ENCODE measurements around the gene CD247. TPM values are rescaled to one million over a fixed set of nuclear protein-coding genes. Genes with fewer than 3 reads are reported as not detected.

CD247 gene
- total RNA-seq, 1 donor: 0.81 TPM

DNA sequence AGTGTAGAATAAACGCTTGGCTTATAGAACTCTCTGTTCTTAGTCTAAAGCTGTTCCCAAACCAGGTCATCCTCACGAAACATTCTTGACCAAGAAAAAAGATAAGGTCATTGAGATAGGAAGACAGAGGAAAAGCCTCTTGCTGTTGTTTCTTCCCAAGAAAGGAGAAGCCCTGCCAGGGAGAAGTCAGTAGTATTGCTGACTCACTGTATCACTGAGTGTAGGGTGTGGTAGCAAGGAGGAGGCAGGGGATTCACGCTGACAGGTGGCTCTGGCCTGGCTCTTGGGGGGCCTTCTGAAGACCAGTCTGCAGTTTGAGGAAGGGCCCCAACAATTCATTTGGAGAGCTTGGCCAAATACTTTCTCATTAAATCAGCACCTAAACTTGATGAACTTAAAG, 97.8 kb downstream of the CD247 start:
- no peak for DNase-seq (ENCODE audit: low read depth in 2 of 3, low spot score in 2 of 3)

DNA sequence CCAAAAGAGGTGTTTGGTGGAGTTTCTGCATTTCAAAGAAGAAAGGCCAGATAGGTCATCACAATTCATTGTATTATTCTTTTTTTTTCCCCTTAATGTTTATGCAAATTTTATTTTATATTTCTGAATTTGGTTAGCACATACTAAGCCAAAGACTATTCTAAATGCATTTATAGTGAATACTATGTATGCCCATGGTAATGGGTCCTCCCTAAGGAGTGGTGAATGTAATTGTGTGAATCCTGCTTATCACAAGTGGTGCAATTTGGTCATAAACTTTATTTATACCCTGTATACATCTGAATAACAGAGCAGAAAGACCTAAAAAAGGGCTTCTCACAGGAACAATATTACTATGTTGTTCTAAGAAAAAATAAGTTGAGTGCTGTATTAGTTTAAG, 99.1 kb downstream of the CD247 start:
- DNase-seq (ENCODE audit: low read depth in 2 of 3, low spot score in 2 of 3): no peak

DNA sequence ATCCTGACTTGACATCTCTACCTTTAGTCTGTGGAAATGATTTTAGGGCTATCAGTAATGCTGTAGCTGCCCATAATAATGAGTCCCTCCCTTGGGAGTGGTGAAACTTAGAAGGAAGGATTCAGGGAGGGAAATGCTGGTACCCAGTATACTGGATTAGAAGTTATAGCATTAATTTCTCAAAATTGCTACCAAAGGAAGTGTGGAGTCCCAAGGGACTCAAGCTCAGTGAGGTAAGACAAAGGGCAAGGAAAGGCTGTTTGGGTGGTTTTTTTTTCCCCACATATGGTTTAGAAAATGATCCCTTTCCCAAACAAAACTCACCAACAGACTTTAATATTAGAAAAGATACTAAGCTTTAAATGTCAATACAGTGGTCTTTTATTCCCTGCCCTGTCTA, 99.9 kb downstream of the CD247 start:
- no peak for DNase-seq (ENCODE audit: low read depth in 2 of 3, low spot score in 2 of 3)

DNA sequence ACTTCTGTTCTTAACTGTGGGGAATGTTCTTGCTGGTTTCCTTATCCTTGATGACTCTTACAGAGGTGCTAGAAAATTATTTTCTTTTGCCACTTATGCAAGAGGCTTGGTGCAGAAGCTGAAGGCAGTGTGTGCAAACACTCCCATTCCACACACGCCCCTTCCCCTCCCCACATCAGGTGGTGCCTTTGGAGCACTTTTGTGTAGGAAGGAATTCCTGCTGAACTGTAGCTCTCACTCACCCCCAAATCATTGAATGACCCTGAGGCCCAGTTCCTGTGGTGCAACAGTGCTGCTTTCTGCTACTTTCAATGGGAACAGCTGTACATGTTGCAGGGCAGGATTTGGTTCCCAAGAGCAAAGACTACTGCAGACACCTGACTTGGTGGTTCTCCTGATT, 101.8 kb downstream of the CD247 start:
- DNase-seq (ENCODE audit: low read depth in 2 of 3, low spot score in 2 of 3): no peak

DNA sequence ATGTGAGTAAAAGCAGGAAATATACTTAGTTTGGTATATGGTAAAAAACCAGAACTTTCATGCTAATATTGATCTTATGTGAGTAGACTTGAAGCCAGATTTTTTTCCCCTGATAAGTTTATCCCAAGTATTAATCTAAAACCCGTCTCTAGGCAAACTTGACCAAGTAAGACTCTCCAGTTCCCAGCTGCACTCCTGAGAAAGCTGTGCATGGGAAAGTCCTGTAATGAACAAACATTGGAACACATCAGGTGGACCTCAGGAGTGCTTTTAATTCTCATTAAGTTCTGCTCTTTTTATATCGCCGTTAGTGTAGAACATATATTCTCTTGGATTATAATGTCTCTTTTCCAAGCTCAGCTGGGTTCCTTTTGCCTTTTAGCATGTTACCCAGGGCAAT, 105.0 kb downstream of the CD247 start:
- DNase-seq (ENCODE audit: low read depth in 2 of 3, low spot score in 2 of 3): no peak

DNA sequence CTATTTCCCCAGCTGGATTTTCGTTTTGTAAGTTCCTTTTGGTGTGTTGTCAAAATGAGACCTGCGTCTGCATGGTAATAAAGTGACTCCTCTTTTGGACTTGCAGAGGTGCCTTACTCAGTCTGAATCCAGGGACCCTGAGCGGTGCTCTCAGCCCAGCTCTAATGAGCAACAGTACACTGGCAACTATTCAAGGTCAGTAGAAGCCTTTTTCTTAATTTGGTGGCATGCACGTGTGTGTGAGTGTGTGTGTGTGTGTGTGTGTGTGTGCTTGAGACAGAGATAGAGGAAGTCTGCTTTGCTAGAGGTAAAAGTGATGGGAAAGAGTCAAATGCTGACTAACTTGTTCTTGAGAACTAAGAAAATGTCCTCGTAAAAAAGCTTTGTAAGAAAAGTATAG, 105.4 kb downstream of the CD247 start:
- peak in 1 of 3 donors; percentile 22 for DNase-seq (ENCODE audit: low read depth in 2 of 3, low spot score in 2 of 3)

DNA sequence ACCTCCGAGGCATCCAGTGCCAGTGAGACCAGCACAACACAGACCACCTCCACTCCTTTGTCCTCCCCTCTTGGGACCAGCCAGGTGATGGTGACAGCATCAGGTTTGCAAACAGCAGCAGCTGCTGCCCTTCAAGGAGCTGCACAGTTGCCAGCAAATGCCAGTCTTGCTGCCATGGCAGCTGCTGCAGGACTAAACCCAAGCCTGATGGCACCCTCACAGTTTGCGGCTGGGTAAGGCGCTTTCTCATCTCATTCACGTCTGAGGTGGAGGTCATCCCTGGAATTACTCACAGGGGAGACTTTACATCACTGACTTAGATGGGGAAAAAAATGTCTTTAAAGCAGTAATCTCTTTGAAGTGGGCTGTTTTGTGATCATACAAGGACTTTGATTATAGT, 106.3 kb downstream of the CD247 start:
- no peak for DNase-seq (ENCODE audit: low read depth in 2 of 3, low spot score in 2 of 3)

DNA sequence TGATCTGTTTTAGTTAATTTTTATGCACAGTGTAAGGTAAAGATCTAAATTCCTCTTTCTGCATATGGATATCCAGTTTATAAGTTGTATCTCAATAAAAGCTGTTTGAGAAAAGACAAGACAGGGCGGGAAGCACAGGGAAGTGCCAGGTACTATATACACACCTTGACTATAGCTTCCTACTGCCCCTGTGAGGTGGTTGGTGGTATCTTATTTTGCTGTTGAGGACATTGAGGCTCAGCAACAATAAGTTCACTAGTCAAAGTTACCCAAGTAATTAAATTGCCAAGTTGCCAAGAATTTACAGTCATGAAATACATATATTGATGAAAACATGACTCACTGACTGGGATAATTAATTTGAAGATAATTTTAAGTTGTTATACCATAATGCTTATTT, 109.1 kb downstream of the CD247 start:
- no peak for DNase-seq (ENCODE audit: low read depth in 2 of 3, low spot score in 2 of 3)

DNA sequence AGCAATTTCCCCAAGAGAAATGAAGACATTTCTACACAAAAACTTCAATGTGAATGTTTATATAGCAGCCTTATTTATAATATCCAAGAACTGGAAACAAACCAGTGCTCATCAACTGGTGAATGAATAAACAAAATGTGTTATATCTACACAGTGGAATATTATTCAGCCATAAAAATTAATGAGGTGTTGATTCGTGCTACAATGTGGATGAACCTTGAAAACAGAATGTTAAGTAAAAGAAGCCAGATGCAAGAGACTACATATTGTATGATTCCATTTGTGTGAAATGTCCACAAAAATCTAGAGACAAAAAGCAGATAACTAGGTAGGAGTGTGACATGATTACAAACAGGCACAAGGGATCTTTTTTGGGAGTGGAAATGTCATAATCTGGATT, 110.0 kb downstream of the CD247 start:
- no peak for DNase-seq (ENCODE audit: low read depth in 2 of 3, low spot score in 2 of 3)

DNA sequence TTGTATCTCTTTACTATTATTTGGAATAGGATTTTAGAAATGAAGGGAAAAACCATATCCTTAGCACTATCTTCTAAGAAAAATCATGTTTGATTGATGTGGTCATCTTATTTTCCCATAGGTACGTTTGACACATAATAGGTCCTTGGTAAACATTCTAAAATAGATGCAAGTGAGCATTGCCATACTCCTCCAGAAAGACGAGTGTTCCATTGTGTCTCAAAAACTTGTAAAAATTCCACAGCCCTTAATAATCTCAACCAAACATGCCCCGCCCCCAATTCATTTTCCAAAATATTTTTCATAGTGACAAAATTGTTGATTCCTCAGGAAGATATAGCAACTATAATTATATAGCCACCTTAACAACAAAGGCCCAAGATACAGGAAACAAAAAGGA, 113.4 kb downstream of the CD247 start:
- DNase-seq (ENCODE audit: low read depth in 2 of 3, low spot score in 2 of 3): no peak

DNA sequence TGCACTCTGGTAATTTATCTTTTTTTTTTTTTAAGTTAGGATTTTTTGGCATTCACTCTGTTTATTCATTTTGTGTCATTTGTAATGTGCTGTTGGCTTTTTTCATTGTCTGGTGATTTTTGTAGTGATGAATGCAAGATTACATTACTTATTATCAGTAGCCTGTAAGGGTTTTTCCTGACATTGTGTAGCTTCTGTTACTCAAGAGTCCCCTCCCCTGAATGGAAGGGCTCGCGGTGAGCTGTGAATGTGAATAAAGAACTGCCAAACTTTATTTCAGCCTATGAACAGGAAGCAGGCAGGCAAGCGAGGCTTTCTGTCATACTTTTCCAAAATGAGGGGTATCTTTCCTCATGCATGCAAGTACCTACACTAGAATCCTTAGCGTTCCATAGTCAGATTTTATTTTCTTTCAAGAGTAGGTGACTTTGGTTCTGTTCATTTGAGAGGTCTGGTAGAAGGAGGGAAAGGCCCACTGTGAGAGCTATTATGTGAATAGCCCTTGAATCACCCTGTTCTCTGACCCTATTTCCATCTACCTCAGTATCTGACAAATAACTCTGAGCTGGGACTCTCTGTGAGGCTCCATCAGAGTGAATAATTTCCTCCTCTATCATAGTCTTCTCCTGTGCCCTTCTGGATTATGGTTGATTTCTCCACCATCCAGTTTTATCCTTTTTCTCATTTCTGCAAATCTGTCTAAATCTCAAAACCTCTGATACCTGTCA, 114.0 kb downstream of the CD247 start:
- no peak for DNase-seq (ENCODE audit: low read depth in 2 of 3, low spot score in 2 of 3)

DNA sequence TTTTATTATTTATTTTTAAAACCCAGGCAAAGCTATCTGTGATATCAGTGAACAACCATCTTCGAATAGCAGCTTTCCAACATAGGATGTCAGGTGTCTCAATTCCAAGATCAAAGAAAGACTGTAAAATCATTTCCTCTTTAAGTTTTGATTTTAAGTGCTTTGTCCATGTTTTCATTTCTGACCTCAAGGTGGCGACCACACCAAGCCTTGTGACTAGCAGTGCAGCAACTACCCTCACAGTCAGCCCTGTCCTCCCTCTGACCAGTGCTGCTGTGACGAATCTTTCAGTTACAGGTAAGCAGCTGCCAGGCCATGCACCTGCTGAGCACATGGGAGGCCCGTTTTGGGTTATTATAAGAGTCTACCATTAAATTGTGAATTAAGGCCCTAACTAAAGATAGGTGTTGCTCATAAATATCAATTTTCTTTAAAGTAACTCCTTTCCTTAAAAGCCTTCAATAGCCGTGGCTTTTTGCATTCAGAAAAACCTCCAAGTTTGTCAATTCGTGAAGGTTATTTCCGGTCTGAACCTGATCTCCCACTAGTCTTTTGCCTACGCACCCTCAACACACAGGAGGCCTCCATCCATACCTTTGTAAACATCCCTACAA, 117.0 kb downstream of the CD247 start:
- peak; percentile 23 to 60 (median 58) for DNase-seq (ENCODE audit: low read depth in 2 of 3, low spot score in 2 of 3)

DNA sequence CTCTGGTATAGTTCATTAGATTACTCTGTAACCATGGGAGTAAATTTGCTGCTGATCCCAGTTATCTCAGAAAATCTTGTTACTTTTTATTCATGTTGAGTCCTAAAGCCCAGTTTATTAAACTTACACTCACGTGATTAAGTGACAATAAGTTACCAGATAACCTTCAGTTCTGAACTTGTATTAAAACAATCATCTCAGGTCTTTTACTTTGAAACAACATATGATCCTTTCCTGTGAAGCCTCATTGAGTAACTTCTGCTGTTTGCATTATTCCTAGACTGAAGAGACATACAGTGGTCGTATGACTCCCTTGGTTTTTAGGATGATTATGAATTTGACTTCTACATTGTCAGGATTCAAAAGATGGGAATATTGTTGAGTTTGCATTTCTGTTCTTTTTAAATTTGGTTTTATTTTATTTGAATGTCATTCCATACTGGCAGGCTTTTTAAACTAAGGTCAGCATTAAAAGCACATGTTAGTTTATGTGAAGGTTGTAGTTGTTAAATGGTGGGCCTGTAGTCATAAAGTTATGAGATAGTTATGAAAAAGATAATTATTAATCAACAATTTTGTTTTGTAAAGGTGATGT, 117.9 kb downstream of the CD247 start:
- DNase-seq (ENCODE audit: low read depth in 2 of 3, low spot score in 2 of 3): no peak

DNA sequence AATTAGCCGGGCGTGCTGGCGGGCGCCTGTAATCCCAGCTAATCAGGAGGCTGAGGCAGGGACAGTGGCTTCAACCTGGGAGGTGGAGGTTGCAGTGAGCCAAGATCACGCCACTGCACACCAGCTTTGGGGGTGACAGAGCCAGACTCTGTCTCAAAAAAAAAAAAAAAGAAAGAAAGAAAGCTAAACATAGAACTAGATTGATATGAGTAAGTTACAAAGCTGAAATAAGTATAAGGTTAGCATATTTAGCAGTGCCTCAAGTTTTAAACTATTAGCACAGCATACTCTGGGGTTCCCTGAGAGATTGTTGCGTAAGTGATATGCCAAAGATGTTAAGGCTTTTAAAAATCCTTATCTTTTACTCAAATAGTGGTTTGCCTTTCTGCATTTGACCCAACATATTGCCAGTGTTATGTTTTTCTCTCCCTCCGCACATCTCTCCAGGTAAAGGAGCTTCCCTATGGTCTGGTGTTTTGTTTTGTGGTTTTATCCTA, 126.1 kb downstream of the CD247 start:
- DNase-seq (ENCODE audit: low read depth in 2 of 3, low spot score in 2 of 3): no peak

DNA sequence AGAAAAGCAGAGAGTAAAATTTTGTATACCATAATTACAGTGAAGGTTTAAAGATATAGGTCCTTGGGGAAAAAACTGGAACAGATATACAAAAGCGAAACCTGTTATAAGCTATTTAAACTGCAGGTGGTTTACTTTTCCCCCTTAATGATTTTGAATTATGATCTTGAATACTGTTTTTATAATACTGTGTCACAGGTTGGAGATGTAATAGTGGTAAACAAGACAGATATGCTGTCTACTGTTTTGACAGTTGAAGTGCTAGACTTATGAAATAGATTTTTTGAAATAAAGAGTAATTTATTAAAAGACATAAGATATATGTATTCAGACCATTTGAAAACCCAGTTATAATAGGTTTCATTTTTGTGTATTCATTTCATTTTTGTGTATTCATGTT, 129.4 kb downstream of the CD247 start:
- DNase-seq (ENCODE audit: low read depth in 2 of 3, low spot score in 2 of 3): no peak

DNA sequence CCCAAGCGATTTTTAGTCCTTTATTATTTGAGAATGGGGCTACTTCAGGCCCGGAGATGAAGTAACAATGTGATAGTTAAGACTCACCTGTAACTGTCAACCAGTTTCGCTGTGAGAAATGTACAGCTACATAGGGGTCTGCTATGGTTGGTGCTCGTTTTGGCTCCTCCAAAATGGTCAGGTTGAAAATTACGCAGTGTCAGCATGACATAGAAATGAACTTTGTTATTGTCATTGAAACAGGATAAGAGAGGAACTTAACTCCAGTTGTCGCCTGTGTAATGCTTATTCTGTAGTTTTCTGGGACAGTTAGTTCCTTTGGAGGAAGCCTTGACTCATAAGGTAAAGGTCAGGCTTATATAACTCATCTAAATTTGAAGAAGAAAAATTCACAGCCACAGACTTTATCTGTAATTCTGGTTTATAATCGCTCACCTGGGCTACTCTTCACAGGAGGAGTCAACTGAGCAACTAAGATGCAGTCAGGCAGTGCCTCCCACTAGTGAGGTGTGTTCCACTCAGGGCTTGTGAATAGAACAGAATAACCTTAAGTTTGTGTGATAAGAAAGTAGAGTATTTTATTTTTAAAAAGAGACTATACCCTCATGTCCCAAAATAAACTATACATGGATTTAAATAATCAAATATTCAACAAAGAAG, 130.9 kb downstream of the CD247 start:
- DNase-seq (ENCODE audit: low read depth in 2 of 3, low spot score in 2 of 3): no peak

Other genes with a start within 250 kb of the CD247 start
- gene CREG1, start 35.2 kb upstream of the CD247 start, total RNA-seq: 140 TPM
- 218 TPM for gene RCSD1, start 111.7 kb upstream of the CD247 start, total RNA-seq
- 31.8 TPM for gene MPZL1, start 203.5 kb upstream of the CD247 start, total RNA-seq